Breast epithelium (tissue), 4 donors: Measurements from ENCODE around the gene TMEM63B. TPM values are rescaled to one million over a fixed set of nuclear protein-coding genes. Genes with fewer than 3 reads are reported as not detected.

Source experiments
- DNase-seq, 2 donors: peaks; one replicate each; pipeline ENCODE4 v3.0.0-alpha.2; 2019; ENCODE audit warnings: low spot score in 2 of 2
- H3K27ac ChIP-seq, 2 donors: fragments of 200-600 bp; sonication (generic) in 1 of 2; one replicate each; pipeline ENCODE4 v1.5.1; 2016 to 2019; ENCODE audit warnings: mild to moderate bottlenecking in 1 of 2
- H3K27me3 ChIP-seq, 2 donors: fragments of 200-600 bp; sonication (generic) in 1 of 2; one replicate each; pipeline versions ENCODE4 v1.5.1 to v1.6.0; 2017 to 2019; ENCODE audit warnings: control low read depth in 1 of 2, mild to moderate bottlenecking in 1 of 2
- H3K36me3 ChIP-seq: fragments of 200-600 bp; one replicate; pipeline ENCODE4 v1.5.1; 2019
- H3K4me1 ChIP-seq, 2 donors: fragments of 200-600 bp; sonication (generic); one replicate each; pipeline ENCODE4 v1.5.1; 2016 to 2019; ENCODE audit warnings: control low read depth in 1 of 2
- H3K4me3 ChIP-seq, 3 donors: fragments of 200-600 bp; sonication (generic); 1 replicate in 2 of 3; 2 replicates in 1 of 3; pipeline ENCODE4 v1.5.1; 2016 to 2019; ENCODE audit warnings: mild to moderate bottlenecking in 3 of 3, moderate library complexity in 2 of 3
- H3K9me3 ChIP-seq, 2 donors: fragments of 200-600 bp; sonication (generic) in 1 of 2; one replicate each; pipeline ENCODE4 v1.5.1; 2016 to 2019; ENCODE audit warnings: control low read depth in 1 of 2
- POLR2A ChIP-seq: fragments of 450-650 bp; IDR thresholded peaks from one replicate; pipeline ENCODE4 v1.6.1; 2016; ENCODE audit warnings: antibody characterized with exemption, mild to moderate bottlenecking, moderate library complexity
- POLR2AphosphoS5 ChIP-seq, 3 donors: sonication (generic); formaldehyde crosslinking; IDR thresholded peaks; one replicate each; pipeline ENCODE4 v1.6.1; 2017; ENCODE audit warnings: antibody characterized with exemption in 3 of 3
- intact Hi-C: fragments of 100-400 bp; cut with DNase I; formaldehyde crosslinking; loops from one replicate; pipeline ENCODE4 v1.15.1; 2023; ENCODE audit warnings: low total_unique reads
- total RNA-seq, 3 donors: library from RNA; depleted of rRNA; stranded (reverse); fragments of >200 nt; gene quantifications; one replicate each; pipeline ENCODE4 v1.1.0, GENCODE V29; 2016
- TF ChIP-seq, protein P1 (sequence below), 3 donors: fragments of 450-650 bp; IDR thresholded peaks; one replicate each; pipeline ENCODE4 v1.5.1; 2016 to 2017; ENCODE audit warnings: antibody characterized with exemption in 3 of 3, mild to moderate bottlenecking in 3 of 3, moderate library complexity in 3 of 3

Gene TMEM63B
- total RNA-seq, 3 donors from 2014 or later: 16.7 to 21.8 (median 18.9) TPM

DNA sequence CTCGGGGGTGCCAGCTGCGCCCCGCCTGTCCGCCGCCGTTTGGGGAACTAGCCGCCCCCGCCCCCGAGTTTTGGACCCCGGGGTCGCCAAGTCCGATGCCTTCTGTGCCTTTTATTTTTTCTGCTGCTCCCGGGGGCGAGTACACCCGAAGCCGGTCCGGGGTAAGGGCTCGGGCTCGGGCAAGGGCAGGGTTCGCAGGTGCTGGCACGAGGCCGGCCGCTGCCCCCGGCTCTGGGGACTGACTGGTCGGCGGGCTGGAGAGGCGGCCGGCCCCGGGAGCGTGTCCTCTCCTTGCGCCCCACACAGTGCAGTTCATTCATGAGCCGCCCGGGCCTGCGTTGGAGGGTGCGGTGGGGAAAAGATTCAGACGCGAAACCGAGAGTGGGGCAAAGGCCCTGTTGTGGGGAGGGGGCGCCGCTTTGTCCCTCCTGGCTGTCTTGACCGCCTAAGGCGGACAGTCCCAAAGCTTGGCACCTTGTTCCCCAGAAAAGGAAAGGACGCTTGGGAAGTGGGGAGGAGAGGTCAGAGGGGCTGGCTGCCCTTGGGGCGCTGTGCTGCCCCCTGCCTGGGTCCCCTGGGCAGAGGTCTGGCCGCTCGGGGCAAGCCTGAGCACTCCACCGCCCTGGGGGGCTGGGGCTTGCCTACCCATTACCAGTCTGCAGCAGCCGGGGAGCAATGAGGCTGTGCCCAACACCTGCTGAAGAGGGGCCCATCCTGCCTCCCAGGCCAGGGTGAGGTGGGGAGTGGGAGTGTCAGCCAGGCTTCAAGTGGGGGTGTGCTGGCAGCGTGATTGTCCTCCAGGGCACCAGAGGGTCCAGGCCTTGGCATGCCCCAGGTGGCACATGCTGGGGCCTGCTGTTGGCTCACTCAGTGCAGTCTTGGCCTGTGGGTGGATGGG is 915 bp downstream of the TMEM63B start:
- intact Hi-C loops: no loop called here
- peak overlapping the region; percentile 96 to 97 for H3K27ac ChIP-seq
- peak; percentile 33 to 58 for DNase-seq

DNA sequence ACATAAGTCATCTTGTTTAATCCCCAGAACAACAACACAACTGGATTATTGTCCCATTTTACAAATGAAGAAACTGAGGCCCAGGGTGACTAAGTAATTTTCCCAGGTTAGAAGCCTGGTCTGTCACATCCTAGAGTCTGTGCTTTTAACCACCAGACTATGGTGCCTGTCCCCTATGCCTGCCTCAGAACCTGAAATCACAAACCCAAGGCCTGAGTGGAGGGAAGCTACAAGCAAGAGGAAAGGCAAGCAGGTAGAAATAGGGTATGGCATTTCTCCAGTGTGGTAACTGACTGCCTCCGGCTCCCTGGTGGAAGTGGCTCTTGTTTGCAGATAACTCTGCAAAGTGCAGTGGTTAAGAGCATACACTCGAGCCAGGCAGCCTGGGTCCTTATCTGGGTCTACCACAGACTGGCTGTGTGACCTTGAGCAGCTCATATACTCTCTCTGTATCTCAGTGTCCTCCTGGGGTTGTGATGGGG is 2.5 kb downstream of the TMEM63B start:
- Histone ChIP-seq H3K36me3 (no peaks in the 10 kb centered on the region), H3K9me3 (no peaks in the 10 kb centered on the region), H3K27ac (no peak overlapping the region), H3K4me3 (no peak overlapping the region), H3K4me1 (peaks cover 5 to 6% of the 10 kb centered on the region in 2 donors), H3K27me3 (no peaks in the 10 kb centered on the region)
- intact Hi-C loops: no loop called here
- DNase-seq: no peak
- TF ChIP-seq POLR2AphosphoS5 (IDR thresholded peaks at IDR 0.05): no peak
- no peak for TF ChIP-seq POLR2A
- TF ChIP-seq, protein P1, sequence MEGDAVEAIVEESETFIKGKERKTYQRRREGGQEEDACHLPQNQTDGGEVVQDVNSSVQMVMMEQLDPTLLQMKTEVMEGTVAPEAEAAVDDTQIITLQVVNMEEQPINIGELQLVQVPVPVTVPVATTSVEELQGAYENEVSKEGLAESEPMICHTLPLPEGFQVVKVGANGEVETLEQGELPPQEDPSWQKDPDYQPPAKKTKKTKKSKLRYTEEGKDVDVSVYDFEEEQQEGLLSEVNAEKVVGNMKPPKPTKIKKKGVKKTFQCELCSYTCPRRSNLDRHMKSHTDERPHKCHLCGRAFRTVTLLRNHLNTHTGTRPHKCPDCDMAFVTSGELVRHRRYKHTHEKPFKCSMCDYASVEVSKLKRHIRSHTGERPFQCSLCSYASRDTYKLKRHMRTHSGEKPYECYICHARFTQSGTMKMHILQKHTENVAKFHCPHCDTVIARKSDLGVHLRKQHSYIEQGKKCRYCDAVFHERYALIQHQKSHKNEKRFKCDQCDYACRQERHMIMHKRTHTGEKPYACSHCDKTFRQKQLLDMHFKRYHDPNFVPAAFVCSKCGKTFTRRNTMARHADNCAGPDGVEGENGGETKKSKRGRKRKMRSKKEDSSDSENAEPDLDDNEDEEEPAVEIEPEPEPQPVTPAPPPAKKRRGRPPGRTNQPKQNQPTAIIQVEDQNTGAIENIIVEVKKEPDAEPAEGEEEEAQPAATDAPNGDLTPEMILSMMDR (IDR thresholded peaks at IDR 0.05): no peak

More for the DNA sequence above, 915 bp downstream of the TMEM63B start:
- TF ChIP-seq, protein P1 (IDR thresholded peaks at IDR 0.05): peak in 2 of 3 donors; percentile 19 to 36
- TF ChIP-seq POLR2A (no peak), POLR2AphosphoS5 (IDR thresholded peaks at IDR 0.05) (no peak)
- no peaks in the 10 kb centered on the region for H3K27me3 ChIP-seq
- peak overlapping the region; percentile 96 to 100 (median 99) for H3K4me3 ChIP-seq
- H3K36me3 ChIP-seq: no peaks in the 10 kb centered on the region
- no peaks in the 10 kb centered on the region for H3K9me3 ChIP-seq
- peaks cover 5 to 6% of the 10 kb centered on the region in 2 donors for H3K4me1 ChIP-seq

DNA sequence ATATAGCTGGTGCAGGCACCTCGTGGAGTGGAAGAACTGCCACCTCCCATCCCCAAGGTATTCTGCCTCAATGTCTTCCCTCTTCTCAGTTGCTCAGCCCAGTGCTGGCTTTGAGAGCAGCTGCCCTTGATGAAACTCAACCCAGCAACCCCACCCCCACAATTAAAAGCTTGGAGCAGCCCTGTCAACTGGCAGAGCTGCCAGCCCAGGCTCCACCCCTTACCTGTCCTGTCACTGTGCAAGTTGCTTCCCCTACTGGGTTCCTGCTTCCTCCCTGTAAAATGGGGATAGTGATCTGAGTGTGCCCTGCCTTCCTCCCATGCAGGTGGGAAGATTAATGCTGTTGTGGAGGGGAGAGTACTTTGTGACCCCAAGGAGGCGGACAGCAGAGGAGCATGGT is 4.5 kb downstream of the TMEM63B start:
- intact Hi-C loops: no loop called here
- H3K4me1 ChIP-seq: peaks cover 5 to 6% of the 10 kb centered on the region in 2 donors
- H3K36me3 ChIP-seq: no peaks in the 10 kb centered on the region
- no peaks in the 10 kb centered on the region for H3K27me3 ChIP-seq
- H3K9me3 ChIP-seq: no peaks in the 10 kb centered on the region
- H3K4me3 ChIP-seq: no peak overlapping the region
- no peak for DNase-seq
- peak overlapping the region in 1 of 2 donors; percentile 19 for H3K27ac ChIP-seq
- TF ChIP-seq, protein P1 (IDR thresholded peaks at IDR 0.05): no peak
- TF ChIP-seq POLR2A: no peak
- no peak for TF ChIP-seq POLR2AphosphoS5 (IDR thresholded peaks at IDR 0.05)

DNA sequence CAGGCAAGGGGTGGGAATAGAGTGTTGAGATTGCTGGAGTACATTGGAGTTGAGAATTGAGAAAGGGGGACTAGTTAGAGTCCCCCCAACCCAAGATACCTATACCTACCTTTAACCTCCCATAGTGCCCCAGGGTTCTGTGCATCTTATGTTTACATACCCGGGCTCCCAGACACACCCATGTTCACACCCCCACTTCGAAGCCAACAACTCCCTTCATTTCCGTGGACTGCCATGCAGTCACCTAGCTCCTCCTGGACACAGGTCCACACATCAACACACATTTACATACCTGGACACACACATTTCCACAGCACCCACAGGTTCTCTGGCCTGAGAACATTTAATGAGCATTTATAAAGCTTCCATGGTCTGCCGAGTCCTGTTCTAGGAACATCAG is 5.1 kb downstream of the TMEM63B start:
- peak overlapping the region; percentile 19 to 29 for H3K27ac ChIP-seq
- intact Hi-C loops: no loop called here
- H3K27me3 ChIP-seq: no peaks in the 10 kb centered on the region
- H3K9me3 ChIP-seq: no peaks in the 10 kb centered on the region
- DNase-seq: no peak
- TF ChIP-seq, protein P1 (IDR thresholded peaks at IDR 0.05): no peak
- no peak for TF ChIP-seq POLR2AphosphoS5 (IDR thresholded peaks at IDR 0.05)
- no peak for TF ChIP-seq POLR2A
- peaks cover 5 to 6% of the 10 kb centered on the region in 2 donors for H3K4me1 ChIP-seq
- no peak overlapping the region for H3K4me3 ChIP-seq
- H3K36me3 ChIP-seq: no peaks in the 10 kb centered on the region
